ENCODE results near the gene DGKB.

DNA sequence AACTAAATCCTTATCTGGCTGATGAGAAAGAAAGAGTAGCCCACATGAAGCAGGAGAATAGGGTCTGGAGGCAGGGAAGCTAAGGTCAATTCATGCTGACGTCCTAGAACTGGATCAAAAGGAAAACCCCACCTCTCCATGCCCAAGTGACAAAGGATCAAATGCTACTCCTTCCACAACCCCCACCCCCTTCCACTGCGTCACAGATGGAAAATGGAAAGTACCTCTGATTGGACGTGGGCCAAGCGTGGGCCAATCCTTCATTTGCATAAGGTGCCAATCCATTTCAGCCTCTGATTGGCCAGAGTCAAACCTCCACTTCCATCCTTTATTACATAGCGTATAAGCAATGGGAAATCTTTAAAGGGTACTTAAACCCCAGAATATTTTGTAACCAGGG is 481.8 kb downstream of the DGKB start:
- no peak for TF ChIP-seq FOXK2 (IDR thresholded peaks at IDR 0.05)
- no peak for TF ChIP-seq ELF4 (IDR thresholded peaks at IDR 0.05)
- TF ChIP-seq LEF1 (IDR thresholded peaks at IDR 0.05; ENCODE audit: borderline replicate concordance): no peak
- no peak for TF ChIP-seq FOXM1 (IDR thresholded peaks at IDR 0.05; ENCODE audit: borderline replicate concordance)
- TF ChIP-seq L3MBTL2 (conservative IDR thresholded peaks at IDR 0.05): no peak
- TF ChIP-seq, protein P1, sequence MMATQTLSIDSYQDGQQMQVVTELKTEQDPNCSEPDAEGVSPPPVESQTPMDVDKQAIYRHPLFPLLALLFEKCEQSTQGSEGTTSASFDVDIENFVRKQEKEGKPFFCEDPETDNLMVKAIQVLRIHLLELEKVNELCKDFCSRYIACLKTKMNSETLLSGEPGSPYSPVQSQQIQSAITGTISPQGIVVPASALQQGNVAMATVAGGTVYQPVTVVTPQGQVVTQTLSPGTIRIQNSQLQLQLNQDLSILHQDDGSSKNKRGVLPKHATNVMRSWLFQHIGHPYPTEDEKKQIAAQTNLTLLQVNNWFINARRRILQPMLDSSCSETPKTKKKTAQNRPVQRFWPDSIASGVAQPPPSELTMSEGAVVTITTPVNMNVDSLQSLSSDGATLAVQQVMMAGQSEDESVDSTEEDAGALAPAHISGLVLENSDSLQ (IDR thresholded peaks at IDR 0.05): no peak
- no peak for TF ChIP-seq FOXA1 (IDR thresholded peaks at IDR 0.05)
- no peak for TF ChIP-seq SP1 (IDR thresholded peaks at IDR 0.05)
- TF ChIP-seq SUZ12 (IDR thresholded peaks at IDR 0.05): no peak
- no peak for TF ChIP-seq NFRKB (IDR thresholded peaks at IDR 0.05)

Data from HEK293T (cell line).